Type B pancreatic cell (in vitro differentiated cells): ENCODE data around the gene FAM186B. TPM values are rescaled to one million over a fixed set of nuclear protein-coding genes. Genes with fewer than 3 reads are reported as not detected.

ENCODE experiments used
- DNase-seq: peaks from one replicate; pipeline ENCODE4 v3.0.0; 2021; ENCODE audit warnings: mixed read lengths; ENCODE audit not compliant: unreplicated experiment; ENCODE audit errors: extremely low spot score
- H3K27ac Mint-ChIP-seq: 2 replicates; pipeline ENCODE4 v1.8.0; 2021; ENCODE audit warnings: mild to moderate bottlenecking, mixed read lengths
- H3K27me3 Mint-ChIP-seq: 2 replicates; pipeline ENCODE4 v1.8.0; 2021; ENCODE audit warnings: mixed read lengths
- H3K36me3 Mint-ChIP-seq: 2 replicates; pipeline ENCODE4 v1.8.0; 2021; ENCODE audit warnings: mixed read lengths
- H3K4me1 Mint-ChIP-seq: one replicate; pipeline ENCODE4 v1.8.0; 2021; ENCODE audit warnings: mixed read lengths; ENCODE audit not compliant: unreplicated experiment
- H3K4me3 Mint-ChIP-seq: 2 replicates; pipeline ENCODE4 v1.8.0; 2021; ENCODE audit warnings: mild to moderate bottlenecking, mixed read lengths
- H3K9me3 Mint-ChIP-seq: 2 replicates; pipeline ENCODE4 v1.8.0; 2021; ENCODE audit warnings: mixed read lengths
- total RNA-seq: library from RNA; stranded (reverse); gene quantifications from 2 replicates; pipeline ENCODE4 v1.2.1, GENCODE V29; 2021; ENCODE audit warnings: low replicate concordance
- TF ChIP-seq, protein P1 (sequence below): fragments of 200-600 bp; sonication (generic); conservative IDR thresholded peaks from 2 replicates; pipeline ENCODE4 v1.5.0; 2021; ENCODE audit warnings: antibody characterized with exemption, mild to moderate bottlenecking

FAM186B gene
- total RNA-seq, 1 donor from 2014 or later, result 0.14 TPM

DNA sequence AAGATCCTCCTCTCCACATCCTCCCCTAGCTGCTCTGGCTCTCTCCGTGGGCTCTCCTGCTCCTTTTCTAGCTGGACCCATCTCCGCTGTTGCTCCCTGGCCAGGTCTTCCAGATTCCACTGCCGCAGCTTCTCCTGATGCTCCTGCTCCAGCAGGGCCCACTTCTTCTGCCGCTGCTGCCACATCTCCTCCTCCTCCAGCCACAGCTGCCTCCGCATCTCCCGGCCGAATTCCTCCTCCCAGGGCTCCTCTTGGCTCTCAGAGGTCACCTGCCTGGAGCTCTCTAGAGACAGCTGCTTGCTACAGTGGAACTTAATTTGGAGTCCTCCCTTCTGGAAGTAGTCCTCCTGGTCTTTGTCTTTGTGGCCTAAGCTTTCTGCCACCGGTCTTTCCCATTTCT, 5.5 kb downstream of the FAM186B start:
- no peak for DNase-seq
- H3K4me3 Mint-ChIP-seq, result no peak overlapping the region
- no peak overlapping the region for H3K27ac Mint-ChIP-seq
- TF ChIP-seq, protein P1, sequence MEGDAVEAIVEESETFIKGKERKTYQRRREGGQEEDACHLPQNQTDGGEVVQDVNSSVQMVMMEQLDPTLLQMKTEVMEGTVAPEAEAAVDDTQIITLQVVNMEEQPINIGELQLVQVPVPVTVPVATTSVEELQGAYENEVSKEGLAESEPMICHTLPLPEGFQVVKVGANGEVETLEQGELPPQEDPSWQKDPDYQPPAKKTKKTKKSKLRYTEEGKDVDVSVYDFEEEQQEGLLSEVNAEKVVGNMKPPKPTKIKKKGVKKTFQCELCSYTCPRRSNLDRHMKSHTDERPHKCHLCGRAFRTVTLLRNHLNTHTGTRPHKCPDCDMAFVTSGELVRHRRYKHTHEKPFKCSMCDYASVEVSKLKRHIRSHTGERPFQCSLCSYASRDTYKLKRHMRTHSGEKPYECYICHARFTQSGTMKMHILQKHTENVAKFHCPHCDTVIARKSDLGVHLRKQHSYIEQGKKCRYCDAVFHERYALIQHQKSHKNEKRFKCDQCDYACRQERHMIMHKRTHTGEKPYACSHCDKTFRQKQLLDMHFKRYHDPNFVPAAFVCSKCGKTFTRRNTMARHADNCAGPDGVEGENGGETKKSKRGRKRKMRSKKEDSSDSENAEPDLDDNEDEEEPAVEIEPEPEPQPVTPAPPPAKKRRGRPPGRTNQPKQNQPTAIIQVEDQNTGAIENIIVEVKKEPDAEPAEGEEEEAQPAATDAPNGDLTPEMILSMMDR, result no peak
- no peaks in the 10 kb centered on the region for H3K9me3 Mint-ChIP-seq
- H3K27me3 Mint-ChIP-seq, result no peaks in the 10 kb centered on the region
- no peaks in the 10 kb centered on the region for H3K36me3 Mint-ChIP-seq
- H3K4me1 Mint-ChIP-seq, result no peaks in the 10 kb centered on the region

DNA sequence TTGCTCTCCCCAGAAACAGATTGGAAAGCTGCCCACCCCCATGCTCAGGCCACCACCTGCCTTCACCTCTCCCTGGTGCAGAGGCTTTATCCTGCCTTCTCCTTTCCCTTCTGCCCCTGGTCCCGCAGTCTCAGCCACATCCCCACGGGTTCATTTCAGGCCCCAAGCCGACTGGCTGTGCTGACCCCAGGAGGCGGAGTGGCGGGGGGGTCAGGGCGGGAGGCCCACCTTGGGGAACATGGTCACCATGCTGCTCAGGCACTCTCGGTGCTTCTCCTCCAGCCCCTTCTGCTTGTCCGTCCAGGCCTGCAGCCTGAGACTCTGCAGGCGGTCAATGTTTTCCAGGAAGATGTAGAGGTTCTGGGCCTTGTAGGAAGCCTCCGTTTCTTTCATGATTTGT, 6.9 kb downstream of the FAM186B start:
- no peak for DNase-seq
- peak overlapping the region; percentile 23 for H3K27ac Mint-ChIP-seq
- no peaks in the 10 kb centered on the region for H3K27me3 Mint-ChIP-seq
- TF ChIP-seq, protein P1, result no peak
- H3K4me3 Mint-ChIP-seq, result no peak overlapping the region
- H3K4me1 Mint-ChIP-seq, result no peaks in the 10 kb centered on the region
- H3K36me3 Mint-ChIP-seq, result peaks cover 3% of the 10 kb centered on the region
- H3K9me3 Mint-ChIP-seq, result no peaks in the 10 kb centered on the region

DNA sequence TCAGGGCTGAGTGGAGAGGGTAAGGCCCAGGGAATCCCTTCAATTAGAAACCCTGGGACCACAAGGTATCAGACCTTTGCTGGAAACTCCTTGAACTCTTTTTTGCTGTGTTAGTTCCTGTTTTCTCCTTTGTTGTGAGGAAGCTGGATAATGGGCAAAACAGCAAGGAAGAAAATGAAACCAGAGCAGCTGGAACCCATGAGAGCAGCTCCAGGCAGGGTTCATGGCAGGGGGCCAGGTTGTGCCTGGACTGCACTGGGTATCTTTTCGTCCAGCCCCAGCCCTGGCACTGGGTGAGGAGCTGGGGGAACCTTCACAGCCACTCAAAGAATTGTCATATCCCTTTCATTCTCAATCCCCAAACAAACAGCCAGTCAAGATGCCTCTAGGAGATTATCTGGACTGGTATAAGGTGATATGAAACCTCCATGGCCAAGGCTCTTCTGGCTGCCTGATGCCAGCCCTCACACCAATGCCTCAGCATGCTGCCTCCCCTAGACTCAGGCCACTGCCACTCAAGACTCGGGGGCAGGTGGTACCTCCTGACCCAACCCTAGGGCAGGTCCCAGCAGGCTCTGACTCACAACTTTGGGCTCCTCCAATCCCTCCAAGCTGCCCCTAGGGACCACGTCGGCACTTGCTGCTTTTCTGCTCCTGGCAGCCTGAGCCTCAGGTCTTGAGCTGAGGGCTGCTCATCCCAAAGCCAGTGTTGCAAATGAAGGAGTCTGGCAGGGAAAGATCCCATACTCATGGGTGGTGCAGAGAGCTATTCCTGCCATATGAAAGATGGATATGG, 16.5 kb downstream of the FAM186B start:
- no peak overlapping the region for H3K27ac Mint-ChIP-seq
- no peak overlapping the region for H3K4me3 Mint-ChIP-seq
- DNase-seq, result no peak
- peaks cover 15% of the 10 kb centered on the region for H3K36me3 Mint-ChIP-seq
- H3K9me3 Mint-ChIP-seq, result no peaks in the 10 kb centered on the region
- H3K4me1 Mint-ChIP-seq, result no peaks in the 10 kb centered on the region
- TF ChIP-seq, protein P1, result no peak
- no peaks in the 10 kb centered on the region for H3K27me3 Mint-ChIP-seq

DNA sequence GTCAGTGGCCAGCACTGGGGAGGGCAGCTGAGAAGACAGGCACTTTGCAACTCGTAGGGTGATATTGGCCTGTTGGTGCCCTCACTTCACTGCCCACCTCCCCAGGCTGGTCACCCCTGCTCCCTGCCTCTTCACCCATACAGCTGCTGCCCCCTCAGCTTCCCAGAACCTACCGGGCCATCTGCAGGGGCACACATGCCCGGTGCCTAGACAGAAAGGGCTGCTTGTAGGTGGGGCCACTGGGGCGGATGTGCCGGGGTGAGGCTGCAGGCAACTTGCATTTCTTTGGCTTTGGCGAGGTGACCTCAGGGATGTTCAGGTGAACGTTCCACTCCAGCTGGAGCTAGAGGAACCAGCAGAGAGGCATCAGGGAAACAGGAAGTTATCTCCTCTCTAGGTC, 17.2 kb downstream of the FAM186B start:
- TF ChIP-seq, protein P1, result no peak
- Mint-ChIP-seq H3K4me1 (no peaks in the 10 kb centered on the region), H3K36me3 (peaks cover 14% of the 10 kb centered on the region), H3K27ac (no peak overlapping the region), H3K9me3 (no peaks in the 10 kb centered on the region), H3K27me3 (no peaks in the 10 kb centered on the region), H3K4me3 (no peak overlapping the region)
- DNase-seq, result no peak

DNA sequence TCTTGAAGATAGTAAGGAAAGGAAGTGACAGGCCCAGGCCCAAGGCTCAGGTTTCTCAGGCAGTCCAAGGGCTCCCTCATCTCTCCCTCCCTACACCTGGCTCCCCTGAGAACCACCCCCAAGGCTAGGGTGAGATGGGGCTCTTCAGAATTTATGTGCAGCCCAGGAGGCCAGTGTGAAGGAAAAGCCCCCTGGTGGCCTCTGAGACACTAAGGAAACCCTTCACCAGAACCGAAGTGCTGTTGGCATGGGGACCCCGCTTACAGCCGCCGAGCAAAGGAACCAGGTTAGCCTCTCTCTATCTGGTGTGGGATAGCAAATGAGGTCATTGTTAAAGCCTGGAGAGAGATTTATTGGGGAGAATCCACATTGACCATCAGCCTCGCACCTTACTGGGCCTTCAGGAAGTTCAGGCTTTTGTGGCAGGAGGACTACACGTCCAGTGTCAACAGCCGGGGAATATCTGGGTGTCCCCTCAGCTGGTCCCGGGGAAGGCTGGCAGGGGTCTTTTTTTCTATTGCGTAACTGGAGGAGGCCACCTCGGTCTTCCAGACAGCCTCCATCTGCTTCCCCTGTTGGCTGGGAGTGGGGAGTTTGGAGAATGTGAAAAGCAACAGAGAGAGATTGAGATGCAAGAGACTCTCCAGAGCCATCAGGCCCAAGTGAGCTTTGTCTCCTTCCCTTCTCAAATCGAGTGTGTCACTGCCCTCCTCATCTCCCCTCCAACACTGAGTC, 18.1 kb downstream of the FAM186B start:
- H3K4me3 Mint-ChIP-seq, result no peak overlapping the region
- TF ChIP-seq, protein P1, result no peak
- H3K4me1 Mint-ChIP-seq, result no peaks in the 10 kb centered on the region
- H3K27me3 Mint-ChIP-seq, result no peaks in the 10 kb centered on the region
- H3K36me3 Mint-ChIP-seq, result peaks cover 18% of the 10 kb centered on the region
- DNase-seq, result no peak
- H3K9me3 Mint-ChIP-seq, result no peaks in the 10 kb centered on the region
- H3K27ac Mint-ChIP-seq, result no peak overlapping the region
